LoVo (cell line): ENCODE measurements around the gene SIPA1.

Source experiments
- DNase-seq: peaks from one replicate; pipeline ENCODE4 v3.0.0-alpha.2; 2016; ENCODE audit warnings: low spot score

Gene SIPA1, protein sequence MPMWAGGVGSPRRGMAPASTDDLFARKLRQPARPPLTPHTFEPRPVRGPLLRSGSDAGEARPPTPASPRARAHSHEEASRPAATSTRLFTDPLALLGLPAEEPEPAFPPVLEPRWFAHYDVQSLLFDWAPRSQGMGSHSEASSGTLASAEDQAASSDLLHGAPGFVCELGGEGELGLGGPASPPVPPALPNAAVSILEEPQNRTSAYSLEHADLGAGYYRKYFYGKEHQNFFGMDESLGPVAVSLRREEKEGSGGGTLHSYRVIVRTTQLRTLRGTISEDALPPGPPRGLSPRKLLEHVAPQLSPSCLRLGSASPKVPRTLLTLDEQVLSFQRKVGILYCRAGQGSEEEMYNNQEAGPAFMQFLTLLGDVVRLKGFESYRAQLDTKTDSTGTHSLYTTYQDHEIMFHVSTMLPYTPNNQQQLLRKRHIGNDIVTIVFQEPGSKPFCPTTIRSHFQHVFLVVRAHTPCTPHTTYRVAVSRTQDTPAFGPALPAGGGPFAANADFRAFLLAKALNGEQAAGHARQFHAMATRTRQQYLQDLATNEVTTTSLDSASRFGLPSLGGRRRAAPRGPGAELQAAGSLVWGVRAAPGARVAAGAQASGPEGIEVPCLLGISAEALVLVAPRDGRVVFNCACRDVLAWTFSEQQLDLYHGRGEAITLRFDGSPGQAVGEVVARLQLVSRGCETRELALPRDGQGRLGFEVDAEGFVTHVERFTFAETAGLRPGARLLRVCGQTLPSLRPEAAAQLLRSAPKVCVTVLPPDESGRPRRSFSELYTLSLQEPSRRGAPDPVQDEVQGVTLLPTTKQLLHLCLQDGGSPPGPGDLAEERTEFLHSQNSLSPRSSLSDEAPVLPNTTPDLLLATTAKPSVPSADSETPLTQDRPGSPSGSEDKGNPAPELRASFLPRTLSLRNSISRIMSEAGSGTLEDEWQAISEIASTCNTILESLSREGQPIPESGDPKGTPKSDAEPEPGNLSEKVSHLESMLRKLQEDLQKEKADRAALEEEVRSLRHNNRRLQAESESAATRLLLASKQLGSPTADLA

DNA sequence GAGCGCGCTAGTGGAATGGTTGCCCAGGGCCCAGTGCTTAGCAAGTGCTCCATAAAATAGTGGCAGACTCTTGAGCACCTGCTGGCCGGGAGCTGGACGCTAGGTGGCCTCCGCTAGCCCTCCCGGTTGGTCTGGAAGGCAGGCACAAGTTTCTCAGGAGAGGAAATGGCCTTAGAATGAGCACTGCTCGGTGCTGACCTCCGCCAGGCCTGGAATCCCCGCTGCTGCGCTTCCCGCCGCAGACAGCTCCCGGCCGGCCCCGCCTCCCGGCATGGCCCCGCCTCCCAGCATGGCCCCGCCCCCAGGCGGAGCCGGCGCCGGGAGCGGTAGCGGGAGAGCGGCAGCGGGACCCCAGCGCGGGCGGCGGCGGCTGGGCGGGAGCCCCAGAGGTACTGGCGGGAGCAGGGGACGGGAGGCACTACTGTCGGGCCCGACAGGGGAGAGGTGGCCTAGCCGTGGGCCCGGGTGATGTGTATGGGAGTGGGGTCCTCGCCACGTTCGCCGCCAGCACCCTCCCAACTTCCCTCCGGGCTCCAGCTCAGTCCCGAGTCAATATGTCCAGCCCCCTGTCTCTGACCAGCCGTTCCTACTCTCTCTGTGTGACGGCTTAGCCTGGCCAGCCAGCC lies at the start of gene SIPA1:
SIPA1 (plus strand) TSS at position 308 of the 626 bp plus-strand sequence. CDS start 2,821 bp downstream, outside the sequence.
- DNase-seq = no peak

DNA sequence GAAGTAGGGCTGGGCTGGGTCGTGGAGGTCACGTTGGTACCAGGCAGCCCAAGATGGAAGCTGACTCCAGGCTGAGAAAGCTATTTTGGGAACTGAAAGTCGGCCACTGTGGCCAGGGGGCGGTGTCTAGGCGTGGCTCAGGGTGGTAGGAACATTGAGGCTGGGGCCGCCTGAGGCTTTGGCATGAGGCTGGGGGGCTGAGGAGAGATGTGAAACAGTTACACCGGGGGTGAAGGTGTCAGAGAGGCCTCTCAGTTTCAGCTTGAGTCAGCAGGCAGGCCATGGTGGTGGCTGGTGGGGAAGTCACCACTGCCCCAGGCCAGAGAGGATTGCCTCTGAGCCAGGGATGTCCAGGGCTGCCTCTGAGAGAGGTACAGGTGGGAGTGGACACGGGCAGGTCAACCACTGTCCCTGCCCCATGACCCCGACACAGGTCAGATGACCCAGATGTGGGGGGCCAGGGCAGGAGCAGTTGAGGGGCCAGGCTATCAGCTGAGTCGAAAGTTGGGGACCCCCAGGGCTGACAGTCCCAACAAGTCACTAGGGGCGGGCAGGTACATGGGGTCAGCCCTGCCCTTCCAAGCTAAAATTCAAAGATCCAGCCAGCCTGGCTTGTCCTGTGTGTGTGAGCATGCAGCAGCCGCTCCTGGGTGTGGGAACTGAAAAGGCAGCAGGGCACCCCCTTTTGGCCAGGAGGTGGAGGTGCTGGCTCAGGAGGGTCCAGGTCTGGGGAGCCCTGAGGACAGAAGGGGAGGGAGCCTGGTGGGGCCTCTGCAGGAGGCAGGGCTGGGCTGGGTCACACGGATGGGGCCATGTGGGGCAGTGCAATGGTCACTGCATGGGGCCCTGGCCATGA lies 49.5 kb upstream of the SIPA1 start:
- DNase-seq = no peak

DNA sequence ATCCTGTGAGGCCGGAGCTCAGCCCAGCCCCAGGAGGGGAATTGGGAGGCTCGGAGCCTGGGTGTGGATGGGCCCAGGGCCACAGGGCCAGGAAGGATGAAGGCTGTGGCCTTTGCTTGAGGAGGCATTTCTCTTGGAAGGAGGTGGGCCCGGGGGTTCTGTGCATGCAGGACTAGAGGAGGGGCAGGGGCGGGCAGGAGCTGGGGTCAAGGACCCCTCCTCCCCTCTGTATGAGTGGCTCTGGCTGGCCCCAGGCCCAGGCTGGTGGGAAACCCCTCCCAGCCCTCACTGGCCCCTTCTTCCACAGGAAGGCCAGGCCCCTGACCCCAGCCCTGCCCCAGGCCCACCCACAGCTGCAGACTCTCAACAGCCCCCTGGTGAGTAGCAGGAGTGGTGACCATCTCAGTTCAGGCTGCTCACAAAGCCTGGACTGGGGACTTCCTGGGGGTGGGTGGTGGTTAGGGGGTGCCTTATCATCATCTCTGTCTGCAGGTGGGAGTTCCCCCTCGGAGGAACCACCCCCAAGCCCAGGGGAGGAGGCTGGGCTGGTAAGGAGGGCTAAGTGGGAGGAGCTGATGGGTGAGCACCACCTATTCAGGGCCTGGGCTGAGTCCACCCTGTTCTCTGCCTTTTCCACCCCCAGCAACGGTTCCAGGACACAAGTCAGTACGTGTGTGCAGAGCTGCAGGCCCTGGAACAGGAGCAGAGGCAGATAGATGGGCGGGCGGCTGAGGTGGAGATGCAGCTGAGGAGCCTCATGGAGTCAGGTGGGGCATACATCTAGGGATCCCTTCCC lies 48.3 kb upstream of the SIPA1 start:
- no peak for DNase-seq

DNA sequence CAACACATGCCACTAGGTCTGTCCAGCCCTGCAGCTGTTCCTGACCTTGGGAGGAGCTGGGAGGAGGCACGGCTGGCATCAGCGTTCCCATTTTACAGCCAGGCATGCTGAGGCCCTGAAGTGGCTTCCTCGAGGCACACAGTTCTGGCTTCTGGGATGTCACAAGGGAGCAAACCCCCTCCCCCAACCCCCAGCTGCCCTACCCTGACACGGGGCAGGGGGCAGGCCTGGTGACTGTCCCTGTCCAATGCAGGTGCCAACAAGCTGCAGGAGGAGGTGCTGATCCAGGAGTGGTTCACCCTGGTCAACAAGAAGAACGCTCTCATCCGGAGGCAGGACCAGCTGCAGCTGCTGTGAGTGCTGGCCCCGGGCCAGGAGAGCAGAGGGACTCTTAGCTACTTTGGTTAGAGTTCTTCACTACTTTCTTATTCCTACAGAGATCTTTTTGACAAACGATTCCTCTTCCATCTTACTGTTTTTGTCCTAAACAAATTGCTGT lies 47.6 kb upstream of the SIPA1 start:
- no peak for DNase-seq

DNA sequence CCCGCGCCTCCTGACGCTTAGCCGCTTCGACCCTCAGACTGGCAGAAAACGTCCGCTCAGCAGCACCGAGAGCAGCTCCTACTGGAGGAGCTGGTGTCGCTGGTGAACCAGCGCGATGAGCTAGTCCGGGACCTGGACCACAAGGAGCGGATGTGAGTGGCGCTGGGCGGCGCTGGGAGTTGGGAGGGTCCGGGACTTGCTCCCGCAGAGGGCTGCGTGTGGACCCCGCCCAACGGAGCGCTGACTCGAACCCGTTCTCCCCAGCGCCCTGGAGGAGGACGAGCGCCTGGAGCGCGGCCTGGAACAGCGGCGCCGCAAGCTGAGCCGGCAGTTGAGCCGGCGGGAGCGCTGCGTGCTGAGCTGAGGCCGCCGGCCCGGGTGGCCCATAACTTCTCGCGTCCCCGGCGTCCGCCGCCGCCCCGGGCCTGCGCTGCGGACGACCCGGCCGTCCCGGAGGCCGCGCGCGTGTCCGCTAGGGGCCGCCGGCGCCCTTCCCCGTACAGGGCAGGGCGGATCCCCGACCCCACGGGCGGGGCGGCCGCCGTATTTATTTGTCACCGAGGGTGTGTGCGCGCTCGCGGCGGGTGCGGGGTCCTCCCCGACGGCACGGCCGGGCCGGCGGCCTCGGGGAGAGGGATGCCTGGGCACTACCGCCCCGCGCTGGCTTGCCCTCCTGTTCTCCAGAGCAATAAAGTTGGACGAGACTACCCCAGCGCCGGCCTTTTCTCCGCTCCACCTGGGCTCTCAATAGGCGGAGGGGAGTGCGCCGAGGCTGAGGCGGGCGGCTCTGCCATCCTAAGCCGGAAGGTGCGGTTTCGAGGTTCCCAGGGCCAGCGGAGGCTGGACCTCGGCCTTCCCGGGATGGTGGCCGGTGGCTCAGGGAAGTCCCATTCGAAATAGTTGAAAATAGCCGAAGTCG lies 45.7 kb upstream of the SIPA1 start:
- no peak for DNase-seq

DNA sequence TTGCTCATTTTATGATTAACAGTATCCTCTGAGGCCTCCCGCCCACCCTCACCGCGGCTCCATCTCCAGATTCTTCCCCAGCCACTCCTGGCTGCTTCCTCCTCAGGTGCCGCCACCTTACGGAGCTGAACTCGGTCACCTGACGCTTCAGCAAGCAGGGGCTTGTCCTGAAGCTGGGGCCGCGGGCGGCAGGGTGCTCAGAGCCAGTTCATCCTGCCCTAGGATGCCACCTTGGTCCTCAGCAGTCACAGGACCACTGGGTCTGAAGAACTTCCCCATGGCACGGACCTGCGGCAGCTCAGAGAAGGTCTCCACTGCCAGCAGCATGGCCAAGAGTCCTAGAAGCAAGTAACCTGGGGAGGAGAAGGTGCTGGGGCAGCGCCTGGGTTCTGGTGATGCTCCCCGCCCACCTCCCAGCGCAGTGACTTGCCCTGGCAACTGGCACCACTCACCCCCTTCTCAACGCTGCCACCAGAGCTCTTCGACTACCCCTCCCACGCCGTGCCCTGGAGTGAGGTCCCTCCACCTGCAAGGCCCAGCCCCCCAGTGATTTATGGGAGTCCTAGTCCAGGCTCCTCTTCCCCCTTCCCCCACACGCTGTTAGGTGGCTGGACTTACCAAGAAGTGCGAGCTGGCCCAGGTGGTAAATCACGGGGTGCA lies 44.9 kb upstream of the SIPA1 start:
- no peak for DNase-seq

DNA sequence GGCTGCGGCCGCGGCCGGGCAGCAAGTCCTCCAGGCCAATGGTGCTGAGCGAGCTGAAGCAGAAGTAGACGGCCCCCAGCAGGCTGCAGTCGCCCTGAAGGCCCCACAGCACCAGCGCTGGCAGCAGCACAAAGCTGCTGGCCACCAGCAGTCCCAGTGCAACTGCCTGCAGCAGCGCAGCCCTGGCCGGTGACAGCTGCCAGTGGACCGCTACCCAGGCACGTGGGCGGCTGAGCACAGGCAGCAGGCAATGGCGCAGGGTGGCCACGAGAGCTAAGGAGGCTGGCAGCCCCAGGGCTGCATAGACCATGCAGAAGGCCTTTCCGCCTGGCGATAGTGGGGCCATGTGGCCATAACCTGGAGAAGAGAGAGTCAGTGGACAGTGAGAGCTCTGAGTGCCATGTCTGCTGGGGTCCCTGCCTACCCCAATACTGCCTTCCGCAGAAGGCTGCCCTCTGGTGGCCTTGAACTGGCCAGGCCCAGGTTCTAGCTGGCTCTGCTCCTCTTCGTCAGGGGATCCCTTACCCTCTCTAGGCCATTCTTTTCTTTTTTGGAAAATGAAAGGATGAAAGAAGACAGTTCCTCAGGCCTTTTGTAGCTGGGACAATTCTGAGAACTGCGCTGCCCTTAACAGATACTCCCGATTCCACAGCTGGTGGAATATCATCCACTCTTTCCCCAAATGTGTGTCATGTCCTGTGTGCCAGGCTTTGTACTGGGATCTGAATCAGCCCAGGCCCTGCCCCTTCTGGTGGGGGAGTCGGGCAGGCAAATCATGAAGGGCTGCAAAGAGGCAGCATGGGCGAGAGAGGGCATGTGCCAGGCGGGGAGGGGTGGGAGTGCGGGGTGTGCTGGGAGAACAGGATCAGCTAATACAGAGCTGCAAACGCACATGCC lies 44.1 kb upstream of the SIPA1 start:
- DNase-seq = no peak

DNA sequence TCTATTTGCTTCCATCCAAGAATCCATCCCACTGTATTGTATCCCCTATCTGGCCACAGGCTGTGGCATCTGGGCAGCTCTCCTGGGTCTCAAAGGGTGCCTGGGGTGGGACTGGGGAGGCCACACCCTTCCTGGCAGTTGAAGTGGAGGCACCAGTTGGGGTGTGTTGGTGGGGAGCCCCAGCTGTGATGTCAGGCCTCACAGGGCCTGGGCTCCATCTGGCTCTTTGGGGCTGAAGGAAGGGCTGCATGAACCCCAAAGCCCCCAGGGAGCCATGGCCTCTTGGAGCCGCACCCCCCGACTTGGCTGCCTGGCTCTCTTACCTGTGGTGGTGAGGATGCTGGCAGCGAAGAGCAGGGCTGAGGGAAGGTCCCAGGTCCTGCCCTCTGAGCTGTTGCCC lies 42.8 kb upstream of the SIPA1 start:
- no peak for DNase-seq

DNA sequence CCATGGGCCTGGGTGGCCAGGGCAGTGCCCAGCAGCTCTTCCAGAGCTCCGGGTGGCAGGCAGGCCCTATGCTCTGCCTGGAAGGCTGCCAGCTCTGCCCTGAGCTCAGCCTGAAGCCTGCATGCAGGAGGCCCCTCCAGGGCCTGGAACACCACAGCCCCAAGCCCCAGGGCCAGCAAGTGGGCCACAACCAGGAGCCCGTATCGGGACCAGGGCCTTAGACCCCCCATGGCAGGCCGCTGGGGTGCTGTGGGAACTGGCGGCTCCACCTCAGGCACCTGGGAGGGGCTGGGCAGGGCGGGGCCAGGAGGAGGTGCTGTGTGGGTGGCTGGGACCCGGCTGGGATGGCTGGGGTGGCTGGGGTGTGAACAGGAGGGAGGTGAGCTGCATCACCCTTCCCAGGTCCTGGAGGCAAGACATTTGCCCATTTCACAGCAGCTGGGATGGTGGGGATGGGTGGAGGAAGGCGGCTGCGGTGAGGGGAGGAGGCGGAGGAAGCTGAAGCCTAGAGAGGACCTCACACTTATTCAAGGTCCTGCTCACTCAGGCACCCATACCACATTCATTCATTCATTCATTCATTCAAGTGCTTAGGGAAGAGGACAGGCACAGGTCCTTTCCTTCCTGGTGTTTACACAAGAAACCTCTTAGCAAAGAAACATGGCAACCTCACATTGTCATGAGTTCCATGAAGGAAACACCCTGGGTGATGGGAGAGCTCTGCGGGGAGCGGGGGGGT lies 42.2 kb upstream of the SIPA1 start, which contains the start of gene KCNK7:
KCNK7 (minus strand) TSS at position 258 of the 739 bp plus-strand sequence; CDS start at position 230, 28 bp downstream.
- DNase-seq = no peak

DNA sequence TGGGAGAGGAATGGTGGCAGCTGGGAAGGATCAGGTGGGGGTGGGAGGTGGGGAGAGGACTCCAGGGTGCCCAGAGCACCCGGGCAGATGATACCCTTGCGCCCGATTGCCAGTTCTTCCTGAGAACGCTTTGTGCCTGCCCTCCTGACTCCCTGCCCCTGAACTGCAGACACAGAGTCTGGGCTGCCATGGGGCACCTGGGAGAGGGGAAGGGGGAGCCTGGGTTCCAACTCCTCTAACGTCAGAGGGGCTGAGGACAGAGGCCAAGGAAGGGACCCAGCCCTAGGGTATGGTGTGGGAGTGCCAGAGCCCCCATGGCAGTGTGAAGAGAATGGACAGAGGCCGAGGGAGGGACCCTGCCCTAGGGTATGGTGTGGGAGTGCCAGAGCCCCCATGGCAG lies 41.4 kb upstream of the SIPA1 start:
- DNase-seq = no peak

DNA sequence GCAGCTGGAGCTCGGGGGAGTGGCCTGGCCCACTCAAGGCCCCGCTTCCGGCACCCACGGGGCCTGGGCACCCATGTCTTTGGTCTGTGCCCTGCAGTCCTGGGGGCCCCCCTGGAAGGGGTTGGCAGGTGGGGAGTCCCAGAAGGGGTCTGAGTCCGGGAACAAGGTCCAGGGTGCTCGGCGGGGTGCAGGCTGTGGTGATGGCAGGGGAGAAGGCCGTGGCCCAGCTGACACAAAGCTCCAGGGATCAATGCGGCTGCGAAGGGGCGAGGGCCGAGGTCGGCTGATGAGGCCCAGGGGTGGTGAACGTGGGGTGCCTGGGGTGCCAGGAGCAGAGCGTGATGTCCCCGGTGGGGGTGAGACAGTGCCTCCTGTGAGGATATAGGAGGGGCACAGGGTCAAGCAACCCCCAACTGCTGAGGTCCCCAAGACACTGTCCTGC lies 39.6 kb upstream of the SIPA1 start:
- no peak for DNase-seq

DNA sequence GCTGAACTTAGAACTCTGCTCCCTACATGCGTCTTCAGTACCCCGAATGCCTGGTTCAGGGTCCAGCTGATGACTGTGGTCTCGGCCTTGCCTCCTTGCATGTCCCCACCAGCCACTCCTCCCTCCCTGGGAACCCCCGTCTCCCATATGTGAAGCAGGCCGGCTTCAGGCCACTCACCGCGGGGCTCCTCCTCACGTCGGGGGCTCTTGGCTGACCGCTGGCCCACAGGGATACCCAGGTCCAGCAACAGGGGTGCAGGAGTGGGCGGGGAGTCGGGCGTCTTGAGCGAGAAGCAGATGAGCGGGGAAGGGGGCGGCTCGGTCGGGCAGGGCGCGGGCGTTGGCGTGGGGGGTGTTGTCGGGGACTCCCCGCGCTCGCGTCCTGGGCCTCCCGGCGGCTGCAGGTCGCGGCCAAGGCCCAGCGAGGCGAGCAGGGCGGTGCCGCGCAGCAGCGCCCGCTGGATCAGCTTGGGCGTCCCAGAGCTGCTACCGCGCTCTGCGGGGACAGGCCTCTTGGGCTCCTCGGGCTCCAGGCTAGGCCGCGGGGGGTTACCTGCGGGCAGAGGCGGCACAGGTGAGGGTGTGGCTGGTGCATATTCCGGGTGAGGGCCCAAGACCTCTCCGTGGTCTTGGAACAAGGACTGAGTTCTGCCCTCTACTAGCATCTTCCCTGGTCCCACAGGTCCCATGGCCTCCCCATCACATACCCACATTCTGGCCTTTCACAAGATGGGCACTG lies 38.5 kb upstream of the SIPA1 start:
- DNase-seq = no peak

DNA sequence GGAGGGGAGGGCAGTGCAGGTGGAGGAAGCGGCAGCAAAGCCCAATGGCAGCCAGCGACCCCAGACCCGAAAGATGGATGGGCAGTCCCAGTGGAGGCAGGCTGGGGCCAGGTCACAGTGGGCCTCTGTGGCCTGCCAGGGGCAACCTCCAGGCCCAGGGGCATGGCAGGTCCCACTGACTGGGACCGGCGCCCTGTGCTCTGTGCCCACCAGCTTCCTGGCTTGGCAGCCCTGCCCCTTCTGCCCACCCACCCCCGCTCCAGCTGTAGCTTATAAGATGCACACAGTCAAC lies 38.0 kb upstream of the SIPA1 start:
- no peak for DNase-seq

DNA sequence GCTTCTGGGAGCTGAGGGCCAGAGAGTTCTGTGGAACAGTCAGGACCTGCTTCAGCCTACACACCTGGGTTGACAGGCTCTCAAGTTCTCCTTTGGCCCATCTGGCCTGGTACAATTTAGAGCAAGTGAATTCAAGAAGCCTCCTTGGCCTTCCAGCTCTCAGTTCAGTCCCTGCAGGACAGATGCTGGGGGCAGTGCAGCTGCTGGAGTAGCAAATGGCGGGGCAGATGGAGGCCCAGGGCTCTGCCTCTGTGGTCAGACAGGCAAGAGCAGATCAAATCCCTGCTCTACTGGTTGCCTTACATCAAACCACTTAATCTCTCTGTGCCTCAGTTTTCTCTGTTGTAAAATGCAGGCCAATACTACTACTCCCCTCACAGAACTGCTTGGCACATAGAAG lies 33.6 kb upstream of the SIPA1 start:
- DNase-seq = no peak

DNA sequence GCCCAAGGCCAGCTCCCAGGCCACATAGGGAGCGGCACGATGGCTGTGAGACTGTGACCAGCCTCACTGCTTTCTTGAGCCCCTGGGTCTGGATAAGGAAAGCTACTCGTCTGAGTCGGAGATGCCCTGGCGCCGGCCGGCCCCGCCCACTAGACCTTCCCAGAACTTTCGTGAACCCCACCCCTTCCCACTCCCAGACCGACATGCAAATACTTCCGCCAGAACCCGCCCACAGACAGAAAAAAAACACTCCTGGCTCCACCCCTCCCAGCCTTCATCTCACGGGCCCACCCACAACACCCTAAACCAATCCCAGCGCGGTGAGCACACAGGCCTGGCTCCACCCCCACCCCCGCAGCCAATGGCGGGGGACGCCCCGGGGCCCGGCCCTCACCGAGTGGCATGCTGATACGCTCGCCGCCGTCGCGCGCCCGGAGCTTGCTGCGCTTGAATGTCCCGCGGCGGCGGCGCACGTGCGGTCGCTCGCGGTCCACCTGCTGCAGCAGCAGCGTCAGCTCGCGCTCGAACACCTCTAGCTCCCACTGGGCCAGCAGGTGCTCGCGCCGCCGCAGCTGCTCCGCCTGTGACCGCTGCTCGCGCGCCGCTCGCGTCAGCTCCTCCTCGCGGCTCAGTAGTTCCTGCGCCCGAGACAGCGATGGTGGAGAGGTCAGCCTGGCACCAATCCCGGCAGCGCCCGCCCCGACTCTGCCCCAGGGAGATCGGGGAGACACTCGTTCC lies 30.9 kb upstream of the SIPA1 start:
- no peak for DNase-seq
